GM19372 (cell line): ENCODE data around the gene C14orf132.

ENCODE experiments used
- ATAC-seq: cut with Tn5 transposase; IDR thresholded peaks from one replicate; pipeline ENCODE4 v1.9.1; 2021; ENCODE audit warnings: mild to moderate bottlenecking, low read depth, moderate library complexity; ENCODE audit not compliant: unreplicated experiment

C14orf132 gene

GRCh38 chr14:96081767-96082400 is 42.7 kb downstream of the C14orf132 start:
- no peak for ATAC-seq

DNA sequence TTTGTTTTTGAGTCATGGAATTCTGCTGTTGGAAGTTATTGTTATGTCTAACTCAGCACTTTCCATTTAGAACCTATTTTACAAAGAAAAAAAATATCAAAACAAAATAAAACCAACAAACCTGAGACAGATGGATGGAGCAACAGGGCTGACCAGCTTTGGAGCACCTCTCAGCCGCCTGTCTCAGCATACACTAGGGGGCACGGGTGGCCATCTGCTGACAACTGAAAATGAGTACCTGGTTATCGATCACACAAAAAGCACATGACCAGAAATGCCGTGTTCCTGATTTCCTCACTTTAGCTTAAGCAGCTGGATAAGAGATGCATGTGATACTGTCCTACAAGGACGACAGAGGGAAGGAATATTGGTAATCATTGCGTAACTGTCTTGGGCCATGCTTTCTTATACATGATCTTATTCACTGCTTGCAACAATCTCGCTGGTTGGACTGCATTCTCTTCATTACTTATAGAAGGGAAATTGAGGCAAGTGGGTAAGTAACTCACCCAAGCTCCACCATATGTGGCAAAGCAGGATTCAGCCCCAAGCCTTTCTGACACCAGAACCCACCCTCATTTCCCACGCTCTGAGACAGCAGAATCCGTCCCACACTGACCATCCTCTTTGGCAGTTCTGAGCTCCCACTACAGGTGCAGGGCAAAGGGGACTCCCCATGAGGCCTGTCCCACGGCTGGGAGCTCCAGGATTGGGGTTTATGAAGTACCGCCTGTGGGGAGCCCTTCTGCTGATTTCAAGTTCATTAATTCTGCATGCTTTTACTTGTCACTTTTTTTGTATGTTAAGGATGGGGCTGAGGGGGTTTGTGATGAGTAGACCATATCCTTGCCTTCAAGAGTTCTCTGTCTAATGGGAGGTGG is 43.5 kb downstream of the C14orf132 start:
- ATAC-seq = no peak

DNA sequence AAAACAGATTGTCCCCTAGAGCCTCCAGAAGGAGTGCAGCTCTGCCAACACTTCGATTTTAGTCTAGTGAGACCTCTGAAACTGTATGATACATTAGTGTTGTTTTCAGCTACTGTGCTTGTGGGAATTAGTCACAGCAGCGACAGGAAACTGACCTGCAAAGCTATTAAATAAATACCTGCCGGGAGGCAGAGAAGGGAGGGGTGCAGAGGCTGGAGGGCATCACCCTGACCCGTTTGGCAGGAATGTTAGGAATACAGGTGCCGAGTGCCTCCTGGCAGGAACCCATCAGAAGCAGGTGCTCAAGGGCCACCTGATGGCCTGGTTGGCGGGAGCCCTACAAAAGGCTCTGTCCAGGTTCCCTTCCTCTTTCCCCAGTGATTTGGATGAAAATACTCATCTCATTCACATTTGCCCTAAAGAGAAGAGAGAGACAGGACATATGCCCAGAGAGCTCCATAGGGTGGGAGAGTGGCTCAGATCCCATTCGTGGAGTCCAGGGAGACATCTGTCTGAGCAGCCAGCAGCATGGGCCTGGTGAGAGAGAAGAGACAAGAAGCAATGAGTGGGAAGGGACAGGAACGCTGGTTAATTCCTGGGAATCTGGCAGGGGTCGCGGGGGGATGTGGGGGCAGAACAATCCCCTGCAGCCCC is 44.6 kb downstream of the C14orf132 start:
- ATAC-seq = no peak

DNA sequence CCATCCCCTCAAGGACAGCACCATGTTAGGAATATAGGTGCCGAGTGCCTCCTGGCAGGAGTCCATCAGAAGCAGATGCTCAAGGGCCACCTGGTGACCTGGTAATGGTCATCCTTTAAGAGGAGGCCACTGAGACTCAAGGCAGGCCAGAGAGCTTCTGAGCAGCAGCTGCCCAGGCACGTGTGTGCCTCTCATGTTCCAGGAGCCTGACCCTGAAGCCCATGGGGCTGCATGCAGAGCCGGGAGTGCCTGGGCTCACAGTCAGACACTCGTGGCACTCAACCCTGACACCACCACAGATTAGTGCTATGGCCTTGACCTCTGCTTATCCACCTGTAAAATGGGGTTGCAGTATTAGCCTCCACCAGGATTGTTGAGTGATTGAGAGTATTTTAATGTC is 45.6 kb downstream of the C14orf132 start:
- no peak for ATAC-seq

DNA sequence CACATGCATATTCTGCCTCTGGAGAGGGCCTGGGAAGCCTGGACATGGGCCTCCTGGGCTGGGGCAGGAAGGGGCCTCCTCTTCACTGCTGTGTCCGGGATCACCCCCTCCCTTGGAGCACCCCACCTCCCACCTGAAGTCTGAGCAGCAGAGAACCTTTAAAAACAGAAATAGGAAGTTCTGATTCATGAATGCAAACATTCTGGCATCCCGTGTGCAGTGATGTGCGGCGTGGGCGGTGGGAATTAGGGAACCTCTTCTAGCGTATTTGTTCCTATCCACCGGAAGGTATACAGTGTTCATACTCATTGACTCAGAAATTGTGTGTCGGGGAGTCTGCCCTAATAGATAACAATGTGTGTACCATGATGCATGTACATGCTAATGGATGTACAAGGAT is 46.2 kb downstream of the C14orf132 start:
- no peak for ATAC-seq

GRCh38 chr14:96086032-96086431 is 46.9 kb downstream of the C14orf132 start:
- ATAC-seq = no peak

GRCh38 chr14:96086574-96087077 is 47.5 kb downstream of the C14orf132 start:
- no peak for ATAC-seq

- no peak for ATAC-seq
Measured at GRCh38 chr14:96088074-96088473, 48.9 kb downstream of the C14orf132 start.

- ATAC-seq = no peak
Measured at GRCh38 chr14:96088481-96088880, 49.3 kb downstream of the C14orf132 start.

- no peak for ATAC-seq
Measured at GRCh38 chr14:96088911-96089310, 49.7 kb downstream of the C14orf132 start.

GRCh38 chr14:96089401-96089800 is 50.2 kb downstream of the C14orf132 start:
- no peak for ATAC-seq

DNA sequence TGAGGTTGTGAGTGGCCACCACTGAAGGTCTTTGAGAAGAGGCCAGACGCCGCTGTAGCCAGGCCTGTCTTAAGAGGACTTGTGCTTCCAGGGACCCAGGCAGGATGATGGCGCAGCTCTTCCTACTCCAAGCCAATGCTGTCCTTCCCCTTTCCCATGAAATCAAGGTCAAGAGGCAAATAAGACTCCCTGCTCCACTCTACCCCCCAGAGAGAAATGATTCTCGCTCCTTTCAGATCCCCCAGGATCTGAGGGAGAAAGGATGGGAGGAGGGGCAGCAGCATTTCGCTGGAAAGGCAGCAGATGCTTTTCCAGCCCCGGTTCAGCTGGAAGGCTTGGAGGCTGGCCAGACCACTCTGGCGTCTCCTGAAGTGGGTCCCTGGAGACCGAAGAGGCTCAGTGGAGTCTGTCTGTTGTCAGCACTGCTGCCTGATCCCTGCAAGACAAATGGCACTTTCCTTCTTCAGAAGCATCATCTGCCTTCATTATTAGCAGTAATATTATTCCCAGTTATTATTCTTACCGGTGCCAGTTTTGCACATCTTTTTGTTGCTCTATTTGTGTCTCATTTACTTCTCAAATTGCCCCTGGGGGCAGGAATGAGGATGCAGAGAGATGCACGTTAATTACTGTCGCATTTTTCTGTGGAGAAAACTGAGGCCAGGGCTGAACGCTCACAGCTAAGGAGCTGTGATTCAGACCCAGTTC is 51.4 kb downstream of the C14orf132 start:
- ATAC-seq = no peak

- no peak for ATAC-seq
Measured at GRCh38 chr14:96091149-96091693, 52.1 kb downstream of the C14orf132 start.

DNA sequence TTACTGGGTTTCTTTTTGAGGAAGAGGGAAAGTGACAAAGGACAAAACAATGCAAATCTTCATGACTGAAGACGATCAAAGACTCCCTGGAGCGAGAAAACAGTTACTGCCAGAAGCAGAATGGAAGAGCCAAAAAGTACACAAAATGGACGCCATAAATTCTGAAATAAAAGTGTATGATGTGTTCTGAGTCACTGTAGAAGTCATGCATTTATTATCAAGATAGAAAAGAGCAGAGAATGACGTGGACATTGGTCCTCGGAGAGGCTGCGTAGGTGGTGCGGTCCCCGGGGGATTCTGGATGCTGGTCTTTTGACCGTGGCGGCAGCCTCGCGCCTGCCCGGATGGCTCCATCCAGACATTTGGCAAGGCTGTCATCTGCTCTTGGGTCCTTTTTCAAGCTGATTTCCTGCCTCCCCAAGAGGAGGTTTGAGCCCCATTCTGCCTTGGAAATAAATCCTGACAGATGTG is 52.8 kb downstream of the C14orf132 start:
- no peak for ATAC-seq

DNA sequence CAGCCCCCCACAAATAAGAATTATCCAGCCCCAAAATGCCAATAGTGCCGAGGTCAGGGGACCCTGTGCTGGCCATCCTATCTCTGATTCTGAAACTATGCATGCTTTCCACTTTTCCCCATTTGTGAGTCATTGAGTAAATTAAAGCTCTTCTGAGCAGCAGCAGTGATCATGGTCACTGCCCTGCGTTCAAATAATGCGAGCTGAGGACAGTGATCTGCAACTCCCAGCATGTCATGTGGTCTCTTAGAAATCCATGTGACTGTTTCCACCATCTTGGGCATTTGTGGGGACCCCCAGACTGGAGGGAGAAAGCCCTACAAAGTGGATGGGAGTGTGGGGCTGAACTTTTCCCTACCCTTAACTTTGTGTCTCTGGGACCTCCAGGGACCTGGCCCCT is 53.8 kb downstream of the C14orf132 start:
- ATAC-seq = no peak

DNA sequence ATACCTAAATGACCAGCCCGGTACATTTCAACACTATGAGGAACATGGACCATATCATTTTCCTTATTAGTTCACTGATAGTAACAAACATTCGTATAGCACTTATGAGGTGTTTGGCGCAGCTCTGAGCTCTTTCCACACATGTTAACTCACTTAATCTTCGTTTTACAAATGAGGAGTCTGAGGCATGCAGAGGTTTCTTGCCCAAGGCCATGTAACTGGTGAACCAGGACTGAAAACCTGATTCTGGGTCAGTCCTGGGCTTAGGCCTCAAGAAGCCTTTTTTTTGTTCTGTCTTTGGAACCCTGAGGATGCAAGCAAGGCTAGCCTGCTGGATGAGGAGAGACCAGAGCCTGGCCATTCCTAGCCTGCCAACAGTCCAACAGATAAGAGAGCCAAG is 55.0 kb downstream of the C14orf132 start:
- ATAC-seq = no peak

GRCh38 chr14:96094656-96095055 is 55.5 kb downstream of the C14orf132 start:
- ATAC-seq = no peak

- ATAC-seq = no peak
Measured at GRCh38 chr14:96095058-96095457, 55.9 kb downstream of the C14orf132 start.

DNA sequence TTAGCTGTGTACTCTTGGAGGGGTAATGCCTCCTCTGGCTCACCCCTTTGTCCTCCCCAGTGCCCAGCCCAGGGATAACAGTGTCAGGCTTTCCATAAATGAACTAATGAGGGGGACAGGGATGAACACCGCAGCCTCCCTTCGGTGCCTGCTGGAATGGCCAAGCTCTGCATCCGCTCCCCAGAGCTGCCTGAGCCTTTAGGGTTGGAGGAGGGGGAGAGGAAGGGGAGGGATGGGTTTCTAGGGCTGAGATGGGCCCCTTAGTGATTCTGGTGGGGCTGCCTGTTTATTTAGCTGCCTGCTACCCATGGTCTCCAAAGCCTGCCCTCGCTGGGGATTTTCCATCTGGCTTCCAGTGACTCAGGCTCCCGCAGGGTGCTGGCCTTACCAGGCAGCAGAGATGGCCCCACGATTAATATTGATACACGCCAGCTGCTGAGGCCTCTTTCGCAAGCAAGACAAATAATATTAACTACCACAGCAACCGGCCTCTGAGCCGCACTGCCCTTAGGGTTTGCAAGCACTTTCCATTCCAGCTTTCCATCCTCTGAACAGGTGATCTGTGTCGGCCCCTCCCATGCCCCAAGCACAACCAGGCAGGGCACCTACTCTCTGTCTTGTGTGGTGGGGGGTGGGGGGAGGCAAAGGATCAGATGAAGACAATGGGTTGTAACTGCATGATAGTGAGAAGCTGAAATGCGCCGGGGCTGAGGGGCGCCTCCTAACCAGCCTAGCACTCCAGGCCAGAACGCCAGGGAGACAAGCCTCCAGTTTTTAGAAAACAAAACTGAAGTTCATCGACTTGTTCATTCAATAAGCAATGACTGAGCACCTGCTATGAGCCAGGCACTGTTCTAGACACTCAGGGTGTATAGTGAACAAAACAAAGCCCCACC is 56.7 kb downstream of the C14orf132 start:
- no peak for ATAC-seq
